ENCODE results near the gene BFSP1.

The BFSP1 gene

DNA sequence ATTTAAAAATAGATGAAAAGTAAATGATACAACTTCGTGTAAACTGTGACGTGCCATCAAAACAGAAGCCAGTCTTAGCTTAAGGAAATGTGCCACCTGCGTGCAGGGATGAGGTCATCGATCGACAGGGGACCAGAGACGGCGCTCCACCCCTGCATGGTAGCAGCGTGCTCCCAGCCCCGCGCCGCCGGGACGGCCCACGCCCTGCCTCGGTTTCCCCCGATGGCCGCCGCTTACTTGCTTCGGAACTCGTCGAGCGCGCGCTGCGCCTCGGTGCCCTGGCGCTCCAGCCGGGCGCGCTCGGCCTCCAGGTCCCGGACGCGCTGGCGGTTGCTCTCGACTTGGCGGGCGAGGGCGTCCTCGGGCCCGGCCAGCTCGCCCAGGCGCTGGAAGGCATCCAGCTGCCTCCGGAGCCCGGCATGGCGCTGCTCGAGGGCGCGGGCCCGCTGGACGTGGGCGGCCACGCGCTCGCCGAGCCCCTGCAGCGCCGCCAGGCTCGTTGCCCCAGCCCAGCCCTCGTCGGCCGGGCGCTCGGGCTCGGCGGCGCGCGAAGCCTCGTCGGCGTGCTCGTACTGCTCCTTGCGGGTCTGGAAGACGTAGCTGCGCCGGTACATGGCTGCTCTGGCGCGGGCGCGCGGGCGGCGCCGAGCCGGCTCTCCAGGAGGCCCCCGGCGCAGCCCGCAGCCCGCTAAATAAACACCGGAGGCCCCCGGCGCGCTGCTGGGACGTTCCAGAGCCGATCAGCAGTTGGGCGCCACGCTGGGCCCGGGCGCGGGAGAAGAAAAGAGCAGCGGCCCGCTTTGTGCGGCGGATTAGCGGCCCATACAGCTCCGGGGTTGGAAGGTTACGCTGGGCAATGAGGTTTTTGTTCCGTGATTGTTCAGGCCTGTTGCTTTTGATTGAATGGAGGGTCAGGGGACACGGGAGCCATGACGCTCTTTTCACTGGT is at the start of gene BFSP1:
BFSP1 (minus strand) TSS at position 664 of the 949 bp plus-strand sequence; CDS start at position 614, 50 bp downstream.
- peak; percentile 93 for DNase-seq

DNA sequence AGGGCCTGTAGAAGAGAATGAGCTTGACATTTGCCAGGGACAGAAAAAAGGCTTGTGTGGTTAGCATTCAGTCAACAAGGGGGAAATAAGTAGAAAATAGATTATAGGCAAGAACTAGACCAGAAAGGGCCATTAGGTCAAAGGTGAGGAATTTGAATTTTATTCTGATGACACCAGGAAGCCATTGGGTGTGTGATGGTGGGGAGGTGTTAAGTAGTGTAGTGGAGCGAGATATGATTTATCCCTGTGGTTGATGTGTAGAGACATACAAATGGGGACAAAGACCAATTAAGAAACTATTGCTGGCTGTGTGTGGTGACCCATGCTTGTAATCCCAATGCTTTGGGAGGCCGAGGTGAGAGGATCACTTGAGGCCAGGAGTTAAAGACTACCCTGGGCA is 49.7 kb upstream of the BFSP1 start:
- no peak for DNase-seq

GRCh38 chr20:17579369-17580039 is 48.3 kb upstream of the BFSP1 start:
- DNase-seq: no peak

DNA sequence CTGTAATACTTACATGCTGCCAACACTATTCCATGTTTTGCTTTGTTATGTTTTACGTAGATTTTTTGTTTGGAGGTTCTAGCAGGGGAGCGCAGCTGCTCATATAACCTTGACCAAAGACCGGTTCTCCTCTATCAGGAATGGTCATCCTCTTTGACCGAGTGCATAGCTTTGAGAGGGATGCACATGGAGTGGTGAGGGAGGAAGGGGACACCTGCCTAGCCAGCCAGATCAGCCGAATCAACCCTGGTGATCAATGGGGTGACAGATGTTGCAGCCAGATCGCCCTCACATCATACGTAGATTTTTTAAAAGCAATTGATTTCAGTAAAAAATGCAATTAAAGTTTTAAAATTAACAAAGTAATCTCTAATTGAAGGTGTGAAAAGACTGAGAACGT is 45.0 kb upstream of the BFSP1 start:
- no peak for DNase-seq

- DNase-seq: no peak
Observed at GRCh38 chr20:17573463-17573862, 42.3 kb upstream of the BFSP1 start.

DNA sequence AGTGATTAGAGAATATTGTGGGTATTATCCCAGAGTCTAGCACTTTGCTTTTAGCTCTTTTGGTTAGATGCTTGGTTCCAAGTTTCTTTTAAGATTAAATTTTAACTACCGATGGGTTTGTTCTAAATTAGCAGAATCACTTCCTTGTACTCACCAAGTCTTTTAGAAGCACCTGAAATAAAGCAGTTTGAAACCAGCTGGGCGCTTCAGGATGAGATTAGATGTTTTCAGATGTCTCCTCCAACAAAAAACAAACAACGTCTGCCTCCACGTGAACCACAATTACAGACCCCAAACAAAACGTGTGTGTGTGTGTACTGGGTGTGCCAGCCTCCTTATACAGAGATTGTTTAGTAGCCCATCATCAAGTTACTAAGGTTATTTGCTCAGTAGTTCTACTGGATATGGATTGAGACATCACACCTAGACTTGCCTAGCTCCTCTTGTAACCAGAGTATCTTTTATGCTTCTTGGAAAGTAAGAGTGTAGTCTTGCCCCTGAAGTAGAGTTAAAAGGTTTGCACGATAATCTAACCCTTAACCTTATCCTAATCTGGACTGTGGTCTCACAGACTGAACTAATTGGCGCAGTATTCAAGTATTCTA is 41.0 kb upstream of the BFSP1 start:
- no peak for DNase-seq

DNA sequence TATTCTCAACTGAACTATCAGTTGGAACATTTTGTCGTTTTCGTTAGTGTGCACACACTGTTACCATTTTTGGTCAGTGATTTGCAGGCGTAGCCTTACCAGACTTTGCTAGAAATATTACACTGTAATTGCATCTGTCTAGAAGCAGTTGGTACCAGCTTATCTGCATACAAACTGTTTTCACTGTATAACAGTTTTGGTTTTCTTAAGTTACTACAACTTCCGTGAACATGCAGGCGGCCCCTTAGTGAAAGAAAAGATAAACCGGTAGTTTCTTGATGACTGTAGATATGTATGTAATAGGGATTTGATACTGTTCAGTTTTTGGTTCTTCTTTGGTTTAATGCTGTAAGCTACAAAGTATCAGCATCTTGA is 40.0 kb upstream of the BFSP1 start:
- no peak for DNase-seq

DNA sequence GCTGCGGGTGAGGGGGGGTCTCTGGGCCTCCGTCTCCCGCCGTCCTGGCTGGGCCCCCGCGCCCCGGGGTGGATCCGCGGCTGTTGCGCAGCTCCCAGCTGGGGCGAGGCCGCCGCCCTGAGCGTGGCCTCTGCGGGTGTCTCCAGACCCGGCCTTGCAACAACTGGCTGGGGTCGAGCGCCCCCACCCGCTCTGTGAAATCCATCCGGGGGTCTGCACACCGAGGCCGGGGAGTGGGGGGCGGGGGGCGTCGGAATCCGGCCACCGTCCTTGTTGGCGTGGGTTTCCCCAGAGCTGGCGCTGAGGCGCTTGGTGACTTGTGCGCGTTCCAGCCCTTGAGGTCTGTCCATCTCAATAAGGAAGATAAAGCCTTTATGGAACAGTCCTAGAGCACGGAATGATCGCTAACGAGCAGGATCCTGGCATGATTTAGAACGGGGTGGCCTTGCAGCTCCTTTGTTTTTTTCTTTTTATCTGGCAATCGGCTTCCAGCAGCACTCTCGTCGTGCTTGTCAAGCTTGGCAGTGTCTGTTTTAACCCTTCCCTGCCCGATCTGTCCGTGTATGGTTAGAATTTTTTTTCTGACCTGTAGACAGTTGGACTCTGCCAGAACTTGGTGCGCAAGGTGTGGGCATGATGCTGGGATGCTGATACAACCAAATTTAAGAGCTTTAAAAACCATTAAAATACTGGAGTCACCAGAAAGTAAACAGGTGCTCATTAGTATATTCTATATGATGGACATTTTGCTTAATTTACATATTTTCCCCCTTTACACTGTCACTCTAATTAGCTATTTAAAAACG is 39.4 kb upstream of the BFSP1 start:
- no peak for DNase-seq

GRCh38 chr20:17569616-17570346 is 38.6 kb upstream of the BFSP1 start, which contains the start of gene DSTN:
DSTN (plus strand) TSS chr20:17570075; CDS start chr20:17570209, 134 bp downstream.
- peak; percentile 95 for DNase-seq

- DNase-seq: peak; percentile 58
Observed at GRCh38 chr20:17568972-17569521, 37.9 kb upstream of the BFSP1 start.

GRCh38 chr20:17568045-17568788 is 37.0 kb upstream of the BFSP1 start:
- DNase-seq: no peak

- no peak for DNase-seq
Observed at GRCh38 chr20:17566345-17566744, 35.2 kb upstream of the BFSP1 start.

DNA sequence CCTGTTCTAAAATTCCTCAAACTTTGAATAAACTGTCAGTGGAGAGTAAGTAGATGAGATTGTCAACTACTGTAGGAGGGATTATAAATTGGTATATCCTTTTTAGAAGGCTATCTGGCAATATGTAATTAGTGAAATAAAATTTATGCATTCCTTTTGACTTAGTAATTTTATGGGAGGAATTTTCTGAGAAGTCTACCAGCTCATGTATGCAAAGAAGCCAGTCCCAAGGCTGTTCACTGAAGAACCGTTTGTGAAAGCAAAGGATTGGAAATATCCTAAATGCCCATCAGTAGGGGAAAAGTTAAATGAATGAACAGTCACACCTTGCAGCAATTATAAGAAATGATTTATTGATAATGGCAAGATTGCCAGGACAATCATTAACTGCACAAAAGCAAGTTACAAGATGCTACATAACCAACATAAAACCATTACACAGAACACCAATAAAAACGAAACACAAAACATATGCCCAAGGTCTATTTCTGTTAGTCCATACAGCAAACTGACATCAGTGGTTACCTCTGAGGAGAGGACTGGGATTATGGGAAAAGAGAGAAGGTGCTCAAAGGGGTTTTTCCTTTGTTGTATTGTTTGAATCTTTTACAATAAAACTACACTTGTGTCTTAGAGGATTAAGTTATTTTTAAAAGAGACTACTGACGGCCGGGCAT is 34.1 kb upstream of the BFSP1 start:
- DNase-seq: no peak

DNA sequence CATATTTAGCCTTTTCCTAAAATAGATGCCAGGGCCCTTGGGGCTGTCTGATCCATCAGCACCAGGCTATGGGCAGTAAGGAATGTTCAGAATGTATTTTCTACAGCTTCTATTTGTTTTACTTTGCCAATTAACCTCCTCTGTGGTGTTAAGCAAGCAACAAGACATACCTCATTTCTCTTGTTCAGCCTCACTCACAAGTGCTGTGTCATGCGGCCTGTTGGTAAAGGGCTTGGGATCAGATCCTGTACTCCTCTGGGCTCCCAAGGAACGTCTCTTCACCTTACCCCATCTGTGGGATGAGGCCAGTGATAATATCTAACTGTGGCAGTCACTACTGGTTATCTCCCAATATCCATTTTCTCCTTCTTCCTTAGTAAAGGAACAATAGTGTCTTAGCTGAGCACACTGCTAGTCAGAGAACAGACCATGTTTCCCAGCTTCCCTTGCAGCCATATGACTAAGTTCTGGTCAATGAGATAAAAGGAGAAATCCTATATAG is 31.7 kb upstream of the BFSP1 start:
- DNase-seq: no peak

DNA sequence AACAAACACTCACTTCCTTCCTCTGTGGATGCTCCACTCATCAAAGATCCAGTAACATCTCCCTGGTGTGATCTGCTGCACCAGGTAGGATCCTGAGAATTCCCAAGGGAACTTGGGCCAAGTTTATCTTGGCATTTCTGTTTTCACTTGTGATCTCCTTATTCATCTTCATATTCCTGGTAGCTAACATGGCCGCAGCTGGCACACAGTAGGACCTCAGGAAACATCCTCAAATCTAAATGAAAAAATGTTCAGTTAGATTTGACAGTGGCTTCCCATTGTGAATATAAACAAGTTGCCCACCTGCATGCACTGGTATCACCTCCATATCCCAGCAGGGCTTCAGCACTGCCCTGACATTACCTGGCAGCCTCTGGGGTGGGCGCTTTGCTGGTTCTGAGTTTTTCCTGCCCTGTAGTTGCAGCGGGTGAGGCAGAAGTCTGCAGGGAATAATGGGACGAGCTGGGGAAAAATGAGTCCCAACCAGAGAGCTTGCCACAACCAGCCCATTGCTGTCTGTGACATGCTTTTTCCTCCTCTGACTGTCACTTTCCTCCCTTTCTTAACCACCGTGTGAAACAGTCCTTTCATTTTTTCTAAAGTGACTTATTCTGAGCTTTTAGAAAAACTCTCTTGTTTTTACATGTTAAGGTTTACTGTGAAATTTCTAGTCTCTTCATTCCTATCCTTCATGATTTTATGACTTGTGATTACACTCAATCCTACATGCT is 29.3 kb upstream of the BFSP1 start:
- DNase-seq: no peak

GRCh38 chr20:17559338-17559737 is 28.2 kb upstream of the BFSP1 start:
- no peak for DNase-seq

- no peak for DNase-seq
Observed at GRCh38 chr20:17558941-17559304, 27.7 kb upstream of the BFSP1 start.

DNA sequence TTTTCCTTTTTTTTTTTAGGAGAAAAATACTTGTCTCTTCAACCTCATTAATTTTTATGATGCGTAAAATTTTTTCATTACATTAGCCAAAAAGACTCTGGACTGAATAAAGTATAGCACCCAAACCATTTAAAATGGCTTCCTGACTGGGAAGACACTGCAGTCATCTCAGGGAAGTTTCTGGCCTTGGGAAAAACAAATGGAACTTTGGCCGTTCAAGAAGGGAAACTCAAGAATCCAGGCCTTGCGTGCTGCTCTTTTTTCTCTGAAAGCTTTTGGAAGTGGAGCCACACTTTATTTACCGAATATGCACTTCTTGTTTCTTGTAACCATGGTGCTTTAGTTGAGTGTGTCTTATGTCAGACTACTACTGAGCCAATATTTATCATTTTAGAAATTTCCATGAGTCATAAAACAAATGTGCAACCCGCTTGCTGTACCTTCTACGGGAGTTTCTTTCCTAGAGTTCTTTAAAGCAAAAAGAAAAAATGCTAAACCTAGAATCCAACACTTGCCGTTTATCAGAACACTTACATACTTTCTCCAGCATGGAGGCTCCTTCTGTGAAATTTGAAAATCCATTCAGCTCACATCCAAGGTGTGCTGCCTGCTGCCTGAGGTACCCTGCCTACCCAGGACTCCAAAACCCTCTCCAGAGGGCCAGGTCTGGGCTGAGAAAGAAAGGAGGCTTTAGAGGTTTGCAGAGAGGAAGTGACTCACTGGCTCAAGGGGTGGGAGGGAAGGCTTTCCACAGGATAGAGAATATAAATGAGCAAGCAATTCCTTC is 27.2 kb upstream of the BFSP1 start:
- DNase-seq: no peak

- no peak for DNase-seq
Observed at GRCh38 chr20:17557675-17558006, 26.5 kb upstream of the BFSP1 start.
